ENCODE results near the gene TMEM178B.
"Not testable (repeated sequence)": the region's sequence is repeated elsewhere in the genome, so short reads cannot be mapped to it uniquely, and the experiment has no call there.

Gene TMEM178B

GRCh38 chr7:141377906-141378305 lies 304.0 kb downstream of the TMEM178B start:
- DNase-seq, result no peak

GRCh38 chr7:141378405-141378804 lies 304.5 kb downstream of the TMEM178B start:
- DNase-seq, result no peak

GRCh38 chr7:141381794-141382427 lies 308.0 kb downstream of the TMEM178B start:
- DNase-seq, result peak in 1 of 58 donors; percentile 3

GRCh38 chr7:141383356-141383755 lies 309.5 kb downstream of the TMEM178B start:
- DNase-seq, result not testable (repeated sequence)

GRCh38 chr7:141386881-141387280 lies 313.0 kb downstream of the TMEM178B start:
- DNase-seq, result no peak

- peak in 9 of 58 donors; percentile 15 to 57 (median 28) for DNase-seq
Measured at GRCh38 chr7:141387521-141388217, 313.8 kb downstream of the TMEM178B start.

GRCh38 chr7:141389140-141389796 lies 315.4 kb downstream of the TMEM178B start:
- DNase-seq, result no peak

GRCh38 chr7:141390339-141390738 lies 316.5 kb downstream of the TMEM178B start:
- no peak for DNase-seq

GRCh38 chr7:141393056-141393455 lies 319.2 kb downstream of the TMEM178B start:
- no peak for DNase-seq

- no peak for DNase-seq
Measured at GRCh38 chr7:141397236-141398163, 323.6 kb downstream of the TMEM178B start.

- no peak for DNase-seq
Measured at GRCh38 chr7:141400356-141400755, 326.5 kb downstream of the TMEM178B start.

GRCh38 chr7:141402277-141402996 lies 328.6 kb downstream of the TMEM178B start:
- DNase-seq, result peak in 2 of 58 donors; percentile 8 to 36

- not testable (repeated sequence) for DNase-seq
Measured at GRCh38 chr7:141403846-141404245, 330.0 kb downstream of the TMEM178B start.

GRCh38 chr7:141406347-141406746 lies 332.5 kb downstream of the TMEM178B start:
- no peak for DNase-seq

GRCh38 chr7:141407893-141408292 lies 334.0 kb downstream of the TMEM178B start:
- no peak for DNase-seq

- DNase-seq, result no peak
Measured at GRCh38 chr7:141408440-141408839, 334.6 kb downstream of the TMEM178B start.

- no peak for DNase-seq
Measured at GRCh38 chr7:141409219-141409618, 335.4 kb downstream of the TMEM178B start.

- peak in 33 of 58 donors; percentile 6 to 78 (median 47) for DNase-seq
Measured at GRCh38 chr7:141409801-141410329, 336.0 kb downstream of the TMEM178B start.

- no peak for DNase-seq
Measured at GRCh38 chr7:141410353-141411000, 336.6 kb downstream of the TMEM178B start.

- DNase-seq, result no peak
Measured at GRCh38 chr7:141411133-141411532, 337.3 kb downstream of the TMEM178B start.
